HG02840 (cell line): Measurements from ENCODE around the gene LILRB3.
"Not testable (repeated sequence)": the region's sequence is repeated elsewhere in the genome, so short reads cannot be mapped to it uniquely, and the experiment has no call there.

Experiments
- ATAC-seq: cut with Tn5 transposase; IDR thresholded peaks from one replicate; pipeline ENCODE4 v1.9.1; 2021; ENCODE audit warnings: mild to moderate bottlenecking, moderate library complexity, moderate number of reproducible peaks; ENCODE audit not compliant: unreplicated experiment, low FRiP score

LILRB3 gene

DNA sequence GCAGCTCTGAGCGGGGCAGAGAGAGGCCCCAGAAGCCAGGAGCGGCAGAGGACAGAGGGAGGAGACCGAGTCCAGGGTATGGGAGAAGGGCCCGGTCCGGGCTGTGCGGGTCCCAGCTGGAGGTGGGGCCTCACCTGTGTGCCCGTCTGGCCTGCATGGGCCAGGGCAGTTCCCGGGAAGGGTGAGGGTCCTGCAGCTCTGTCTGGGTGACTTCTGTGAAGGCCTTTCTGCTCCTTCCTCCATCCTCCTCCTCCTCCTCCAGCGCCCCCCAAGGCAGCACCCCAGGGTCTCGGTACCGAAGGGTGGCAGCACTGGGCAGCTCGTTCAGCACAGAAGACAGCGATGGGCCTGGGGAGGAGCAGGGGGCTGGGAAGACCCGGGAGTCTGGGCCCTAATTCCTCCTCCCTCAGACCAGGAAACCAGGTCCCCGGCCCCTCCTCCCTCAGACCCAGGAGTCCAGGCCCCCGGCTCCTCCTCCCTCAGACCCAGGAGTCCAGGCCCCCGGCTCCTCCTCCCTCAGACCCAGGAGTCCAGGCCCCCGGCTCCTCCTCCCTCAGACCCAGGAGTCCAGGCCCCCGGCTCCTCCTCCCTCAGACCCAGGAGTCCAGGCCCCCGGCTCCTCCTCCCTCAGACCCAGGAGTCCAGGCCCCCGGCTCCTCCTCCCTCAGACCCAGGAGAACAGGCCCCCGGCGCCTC, 50.9 kb downstream of the LILRB3 start:
- ATAC-seq: not testable (repeated sequence)

- no peak for ATAC-seq
Measured at GRCh38 chr19:54169149-54169740, 53.6 kb downstream of the LILRB3 start.

GRCh38 chr19:54168174-54168917, 54.5 kb downstream of the LILRB3 start:
- no peak for ATAC-seq
